NCI-H510A (cell line): Measurements from ENCODE around the gene LCK.

Source experiments
- DNase-seq: peaks from one replicate; lab custom pipeline; 2025; lab: John Stamatoyannopoulos, UW

The LCK gene

DNA sequence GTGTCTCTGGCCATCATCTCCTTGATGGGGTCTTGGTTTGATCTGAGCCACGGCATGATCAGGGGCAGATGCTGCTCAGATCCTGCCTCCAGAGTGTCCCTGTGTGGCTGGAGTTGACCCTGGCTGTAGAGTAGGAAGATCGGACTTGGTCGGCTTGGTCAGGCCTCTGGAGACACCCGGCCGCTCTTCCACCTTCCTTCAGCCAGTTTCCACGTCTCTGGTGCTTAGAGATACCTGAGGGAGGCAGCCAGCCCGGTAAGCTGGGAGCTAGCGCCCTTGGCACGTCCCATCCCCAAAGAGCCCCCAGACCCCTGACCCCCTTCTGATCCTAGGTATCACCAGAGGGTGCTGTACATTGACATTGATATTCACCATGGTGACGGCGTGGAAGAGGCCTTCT lies 76.1 kb downstream of the LCK start:
- no peak for DNase-seq

DNA sequence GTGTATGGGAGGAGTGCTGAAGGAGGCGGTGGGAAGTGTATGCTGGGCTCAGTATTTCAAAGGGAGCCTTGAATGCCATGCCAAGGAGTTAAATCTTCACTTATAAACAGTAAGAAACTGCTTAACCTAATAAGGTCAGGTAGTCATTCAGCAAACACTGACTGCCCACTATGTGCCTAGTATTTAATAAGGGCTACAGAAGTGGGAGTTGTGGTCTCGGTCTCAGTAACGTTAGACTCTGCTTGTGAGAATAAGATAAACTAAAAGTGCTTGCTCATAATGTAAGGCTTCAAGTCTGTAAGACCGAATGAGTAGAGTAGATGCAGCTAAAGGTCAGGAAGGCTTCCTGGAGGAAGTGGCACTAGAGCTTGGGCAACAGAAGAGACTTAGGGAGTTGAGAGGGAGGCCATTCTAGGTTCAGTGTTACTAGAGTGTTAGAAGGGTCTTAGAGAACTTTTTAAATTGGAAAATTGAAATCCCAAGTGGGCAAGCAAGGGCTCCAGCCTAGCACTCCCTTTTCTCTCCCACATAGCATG lies 78.9 kb downstream of the LCK start:
- DNase-seq, result no peak

DNA sequence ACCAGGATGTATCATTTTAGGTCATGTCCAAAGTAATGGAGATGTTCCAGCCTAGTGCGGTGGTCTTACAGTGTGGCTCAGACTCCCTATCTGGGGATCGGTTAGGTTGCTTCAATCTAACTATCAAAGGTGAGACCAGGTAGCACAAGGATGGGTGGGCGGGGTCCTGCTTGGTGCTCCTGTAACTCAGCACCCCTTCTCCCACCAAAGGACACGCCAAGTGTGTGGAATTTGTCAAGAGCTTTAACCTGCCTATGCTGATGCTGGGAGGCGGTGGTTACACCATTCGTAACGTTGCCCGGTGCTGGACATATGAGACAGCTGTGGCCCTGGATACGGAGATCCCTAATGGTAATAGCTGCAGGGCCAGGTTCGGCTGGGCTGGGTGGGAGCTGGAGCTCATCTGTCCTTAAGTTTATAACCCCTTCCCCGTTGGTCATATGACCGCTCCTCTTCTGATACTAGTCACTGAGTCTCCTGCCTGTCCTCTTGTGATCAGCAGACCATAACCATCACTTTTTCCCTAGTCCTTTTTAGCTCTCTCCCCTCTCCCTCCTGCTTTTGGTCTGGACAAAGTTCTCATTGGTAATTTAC lies 79.6 kb downstream of the LCK start:
- no peak for DNase-seq

DNA sequence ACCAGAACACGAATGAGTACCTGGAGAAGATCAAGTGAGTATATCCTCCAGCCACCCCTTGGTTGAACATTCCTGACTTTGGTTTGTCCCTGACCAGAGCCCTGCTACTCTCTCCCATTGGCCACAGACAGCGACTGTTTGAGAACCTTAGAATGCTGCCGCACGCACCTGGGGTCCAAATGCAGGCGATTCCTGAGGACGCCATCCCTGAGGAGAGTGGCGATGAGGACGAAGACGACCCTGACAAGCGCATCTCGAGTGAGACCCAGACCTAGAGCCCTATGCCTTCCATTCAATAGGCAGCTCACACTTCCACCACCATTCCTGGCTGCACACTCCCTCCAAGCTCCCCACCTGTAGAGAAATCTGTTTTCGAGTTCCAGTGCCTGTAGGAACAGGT lies 80.5 kb downstream of the LCK start:
- DNase-seq, result no peak

DNA sequence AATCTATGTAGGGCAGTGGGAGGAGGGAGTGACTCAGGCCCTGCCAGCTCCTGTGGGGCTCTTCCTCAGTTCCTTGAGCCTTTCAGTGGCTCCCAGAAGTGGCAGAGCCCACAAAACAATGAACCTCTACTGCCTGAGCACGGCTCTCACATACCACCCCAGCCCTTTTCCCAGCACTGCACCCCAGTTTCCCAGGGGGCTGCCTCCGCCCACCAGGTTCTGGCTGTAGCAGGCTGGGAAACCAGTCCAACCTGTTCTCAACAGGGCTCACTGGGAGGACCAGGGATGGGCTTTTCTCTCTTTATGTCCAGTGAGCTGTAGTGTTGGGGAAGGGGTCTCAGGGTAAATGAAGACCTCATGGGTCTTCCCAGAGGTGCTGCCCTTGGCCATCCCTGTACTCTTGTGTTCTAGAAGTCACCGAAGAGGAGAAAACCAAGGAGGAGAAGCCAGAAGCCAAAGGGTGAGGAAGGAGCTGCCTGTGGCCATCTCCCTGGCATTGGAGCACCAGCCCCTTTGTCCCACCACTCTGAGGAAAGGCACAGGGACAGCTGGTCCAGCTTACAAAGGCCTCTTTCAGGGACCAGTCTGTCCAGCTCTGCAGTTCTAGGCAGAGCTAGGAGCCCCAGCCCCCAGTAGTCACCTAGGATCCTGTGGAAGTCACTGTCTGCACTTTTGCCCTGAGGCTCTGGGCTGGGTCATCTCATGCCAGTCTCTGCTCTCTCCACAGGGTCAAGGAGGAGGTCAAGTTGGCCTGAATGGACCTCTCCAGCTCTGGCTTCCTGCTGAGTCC lies 81.4 kb downstream of the LCK start:
- DNase-seq, result no peak

DNA sequence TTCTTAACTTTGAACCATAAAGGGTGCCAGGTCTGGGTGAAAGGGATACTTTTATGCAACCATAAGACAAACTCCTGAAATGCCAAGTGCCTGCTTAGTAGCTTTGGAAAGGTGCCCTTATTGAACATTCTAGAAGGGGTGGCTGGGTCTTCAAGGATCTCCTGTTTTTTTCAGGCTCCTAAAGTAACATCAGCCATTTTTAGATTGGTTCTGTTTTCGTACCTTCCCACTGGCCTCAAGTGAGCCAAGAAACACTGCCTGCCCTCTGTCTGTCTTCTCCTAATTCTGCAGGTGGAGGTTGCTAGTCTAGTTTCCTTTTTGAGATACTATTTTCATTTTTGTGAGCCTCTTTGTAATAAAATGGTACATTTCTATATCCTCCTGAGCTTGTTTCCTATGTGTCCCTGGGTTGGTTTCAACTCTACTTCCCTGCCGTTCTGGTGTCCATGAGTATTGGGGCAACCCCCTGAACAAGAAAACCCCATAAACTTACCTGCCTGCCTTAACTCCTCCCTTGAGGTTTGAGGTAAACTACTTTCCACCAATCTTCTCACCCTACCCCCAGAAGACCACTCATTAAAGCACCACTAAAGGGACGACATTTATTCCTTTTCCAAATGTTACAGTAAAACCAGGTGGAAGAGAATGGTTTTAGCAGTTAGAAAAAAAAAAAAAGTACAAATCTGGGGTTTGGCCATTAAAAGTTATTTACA lies 82.3 kb downstream of the LCK start:
- no peak for DNase-seq

DNA sequence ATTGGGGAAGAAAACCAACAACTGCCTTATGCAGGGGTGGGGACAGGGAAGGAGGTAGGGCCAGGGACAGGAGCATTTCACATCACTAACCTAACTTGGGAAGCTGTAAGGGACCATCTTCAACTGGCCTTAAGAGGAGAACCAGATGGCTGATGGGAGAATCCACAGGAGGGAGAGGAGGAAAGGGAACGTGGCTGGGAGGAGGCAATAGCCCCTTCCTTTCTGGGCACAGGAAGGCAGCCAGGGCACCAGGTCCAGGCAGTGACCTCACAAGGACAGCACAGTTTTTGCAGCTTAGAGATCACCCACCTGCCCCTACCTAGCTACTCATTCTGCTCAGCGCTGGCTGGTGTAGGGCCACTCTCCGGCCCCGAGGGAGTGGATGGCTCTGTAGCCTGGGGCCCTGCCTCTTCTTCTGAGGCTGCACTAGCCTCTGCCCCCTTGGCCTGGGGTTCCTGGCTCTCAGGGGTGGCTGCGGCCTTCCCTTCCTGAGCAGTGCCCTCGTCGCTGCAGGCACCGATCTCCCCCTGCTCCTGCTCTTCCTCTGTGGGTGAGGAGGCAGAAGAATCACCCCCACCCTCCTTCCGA lies 83.3 kb downstream of the LCK start:
- no peak for DNase-seq

DNA sequence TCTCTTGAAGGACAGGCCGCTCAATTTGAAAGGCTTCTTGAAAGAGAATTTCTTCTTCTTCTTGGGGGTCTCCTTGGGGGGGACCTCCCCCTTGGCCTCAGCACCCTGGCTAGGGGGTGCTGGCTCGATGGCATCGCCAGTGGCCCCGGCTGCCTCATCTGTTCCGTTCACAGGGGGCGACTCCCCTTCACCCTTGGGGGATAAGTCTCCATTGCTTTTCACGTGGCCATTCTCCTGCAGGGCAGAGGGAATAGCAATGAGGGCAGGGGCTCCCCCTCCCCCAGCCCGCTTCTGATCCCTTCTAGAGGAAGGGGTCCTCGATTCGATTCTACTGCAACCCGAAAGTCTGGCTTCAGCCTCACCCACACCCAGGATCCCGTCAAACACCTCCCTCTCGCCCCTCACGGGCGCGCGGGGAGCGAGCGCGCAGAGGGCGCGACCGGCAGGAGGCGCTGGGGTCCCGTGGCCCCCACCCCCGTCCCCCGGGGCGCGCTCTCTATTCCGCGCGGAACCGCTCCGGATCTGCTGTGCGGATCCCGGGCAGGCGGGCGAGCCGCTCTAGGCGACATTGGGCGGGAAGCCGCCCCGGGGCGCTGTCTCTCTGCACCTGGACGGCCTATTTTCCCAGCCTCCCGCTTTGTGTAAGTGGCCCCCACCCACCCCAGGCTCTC lies 83.9 kb downstream of the LCK start:
- DNase-seq, result no peak

DNA sequence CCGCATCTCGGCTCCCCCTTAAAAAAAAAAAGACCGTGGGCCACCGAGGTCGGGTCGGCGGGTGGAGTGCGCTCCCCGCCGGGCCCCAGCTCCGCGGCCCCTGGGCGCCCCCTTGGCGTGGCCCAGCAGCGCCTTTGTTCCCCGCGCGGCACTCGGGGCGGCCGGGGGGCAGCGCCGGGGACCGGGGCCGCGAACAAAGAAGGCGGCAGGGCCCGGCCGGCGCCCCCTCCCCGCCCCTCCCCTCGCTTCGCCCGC lies 84.4 kb downstream of the LCK start:
- DNase-seq, result no peak
